ENCODE measurements around the gene MRTFA. TPM values are rescaled to one million over a fixed set of nuclear protein-coding genes. Genes with fewer than 3 reads are reported as not detected.

MRTFA gene
- total and polyA plus RNA-seq, 9 of the 15 experiments (the other 6 are each of a cell fraction or from before 2014, with no cell fraction given), result 0.84 to 21.1 (median 3.7) TPM

- TF ChIP-seq ERF (CRISPR knock-in tag; IDR thresholded peaks at IDR 0.05) (no peak), ZC3H11A (IDR thresholded peaks at IDR 0.05; ENCODE audit: low read depth, low read length) (no peak), ZBTB7A (IDR thresholded peaks at IDR 0.05; ENCODE audit: borderline replicate concordance, control insufficient read depth, low read depth, low read length) (no peak), PHF8 (IDR thresholded peaks at IDR 0.05; ENCODE audit: borderline replicate concordance, low read length) (no peak), ARID1B (IDR thresholded peaks at IDR 0.05) (peak; percentile 93), ARID3B (CRISPR knock-in tag; IDR thresholded peaks at IDR 0.05; ENCODE audit: borderline replicate concordance) (no peak), ZNF518B (CRISPR knock-in tag; IDR thresholded peaks at IDR 0.05) (no peak), FOXA1 (IDR thresholded peaks at IDR 0.05; ENCODE audit: borderline replicate concordance) (no peak), TBL1XR1 (IDR thresholded peaks at IDR 0.05; ENCODE audit: low read length in 2 of 2) (peak; percentile 58 to 87; a peak in 2 of 4 replicates), NCOA2 (IDR thresholded peaks at IDR 0.05; ENCODE audit: partially characterized antibody in 2 of 2) (peak; percentile 15 to 28), ZNF175 (CRISPR knock-in tag; IDR thresholded peaks at IDR 0.05; ENCODE audit: low read depth) (no peak), NFXL1 (CRISPR knock-in tag; IDR thresholded peaks at IDR 0.05) (no peak), CHD4 (IDR thresholded peaks at IDR 0.05; ENCODE audit: insufficient read depth, insufficient replicate concordance, low read depth, low read length, poor library complexity, severe bottlenecking) (no peak), TAF15 (IDR thresholded peaks at IDR 0.05; ENCODE audit: low read depth, low read length) (no peak), TOE1 (IDR thresholded peaks at IDR 0.05; ENCODE audit: borderline replicate concordance) (no peak), TOE1 (CRISPR knock-in tag; IDR thresholded peaks at IDR 0.05; ENCODE audit: borderline replicate concordance, low read depth) (no peak), ZNF449 (CRISPR knock-in tag; IDR thresholded peaks at IDR 0.05) (no peak), NFE2 (IDR thresholded peaks at IDR 0.05; ENCODE audit: low read depth) (peak; percentile 27; the same call in 1 of the 2 replicates)
Measured at GRCh38 chr22:40552070-40552469, 84.4 kb downstream of the MRTFA start (continued).
